Testis (tissue), 2 donors: ENCODE results near the gene NDST3.

Experiments used
- CTCF ChIP-seq, 3 experiments: fragments of 450-650 bp in 2 of 3; fragments of 200-600 bp in 1 of 3; sonication (generic) in 1 of 3; IDR thresholded peaks; one replicate each; pipeline ENCODE4 v1.5.1; 2016 to 2019; ENCODE audit warnings: antibody characterized with exemption in 3 of 3, mild to moderate bottlenecking in 2 of 3, moderate library complexity in 1 of 3
- POLR2A ChIP-seq: fragments of 450-650 bp; IDR thresholded peaks from one replicate; pipeline ENCODE4 v1.6.1; 2017; ENCODE audit warnings: antibody characterized with exemption, mild to moderate bottlenecking, moderate library complexity

- TF ChIP-seq CTCF (IDR thresholded peaks at IDR 0.05) (no peak), POLR2A (no peak)
These were observed 252.4 kb downstream of the NDST3 start for GRCh38 chr4:118286685-118287084.
